CD4-positive, alpha-beta T cell treated with Interferon alpha-2 for 1 hour (primary cell): ENCODE results near the gene RASGEF1B.

Experiments
- DNase-seq, 2 donors: peaks; one replicate each; pipeline ENCODE4 v3.0.0-alpha.2; 2020 to 2022

RASGEF1B gene

DNA sequence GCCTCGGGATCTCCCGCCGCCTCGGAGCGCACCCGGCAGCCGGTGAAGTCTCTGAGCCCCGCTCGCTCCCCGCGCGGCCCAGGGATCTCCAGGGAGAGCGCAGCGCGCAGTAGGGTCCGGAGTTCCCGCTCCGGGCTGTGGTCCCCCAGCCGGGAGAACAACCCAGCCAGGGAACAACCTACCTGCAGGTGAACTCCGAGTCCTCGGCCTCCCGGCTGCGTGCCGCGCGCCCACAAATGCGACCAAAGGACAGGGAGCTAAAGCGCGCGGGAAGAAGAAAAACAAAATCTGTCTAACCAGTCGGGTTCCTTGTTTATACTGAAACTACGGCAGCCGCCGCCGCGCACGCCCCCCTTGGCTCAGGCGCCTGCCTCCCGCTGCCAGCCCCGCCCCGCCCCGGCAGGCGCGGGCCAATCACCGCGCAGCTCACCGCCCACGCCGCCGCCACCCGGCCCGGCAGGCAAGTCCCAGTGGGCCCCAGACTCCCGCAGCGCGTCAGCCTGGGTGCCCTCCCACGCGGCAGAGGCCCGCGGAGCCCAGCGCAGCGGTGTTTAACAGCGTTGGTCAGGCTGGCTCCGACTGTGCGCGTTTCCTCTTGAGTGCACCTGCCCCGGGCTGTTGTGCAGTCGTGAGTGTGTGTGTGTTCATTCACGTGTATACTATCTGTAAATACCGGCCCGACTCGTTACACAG, at the start of gene RASGEF1B:
Gene RASGEF1B (minus strand): TSS at position 320 of the 693 bp plus-strand sequence. CDS start 12,399 bp downstream, outside the sequence.
- DNase-seq: peak; percentile 96

DNA sequence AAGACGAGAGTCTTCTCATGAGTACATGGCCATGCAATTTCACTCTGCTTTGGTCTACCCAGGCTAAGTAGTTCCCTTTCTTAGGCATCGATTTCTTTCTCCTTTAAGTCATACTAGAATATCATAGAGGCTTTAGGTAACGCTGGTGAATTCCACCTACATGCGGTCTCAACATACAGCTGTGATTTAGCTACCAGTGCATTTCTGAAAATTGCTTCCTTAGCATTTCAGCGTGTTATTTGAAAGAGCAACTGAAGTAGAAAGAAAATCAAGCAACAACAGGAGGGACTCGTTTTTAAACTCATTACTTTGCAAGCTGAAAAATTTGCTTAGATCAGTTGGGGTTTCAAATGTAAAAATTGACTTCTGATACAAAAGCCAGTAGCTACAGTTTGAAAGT, 48.1 kb upstream of the RASGEF1B start:
- no peak for DNase-seq

DNA sequence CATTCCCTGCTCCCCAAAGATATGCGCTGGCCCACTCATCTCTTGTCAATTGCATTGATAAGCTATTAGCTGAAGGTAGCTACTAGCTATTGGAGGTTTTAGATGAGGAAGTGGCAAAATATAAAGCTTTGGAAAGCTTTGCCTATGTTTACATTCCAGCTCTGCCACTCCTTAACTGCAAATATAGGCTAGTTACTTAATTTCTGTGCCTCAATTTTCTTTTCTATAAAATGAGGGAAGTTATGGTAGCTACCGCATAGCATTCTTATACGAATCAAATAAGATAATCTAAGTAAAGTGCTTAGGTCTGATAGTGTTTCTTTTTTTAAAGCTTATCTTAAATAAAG, 47.7 kb upstream of the RASGEF1B start:
- DNase-seq: no peak

DNA sequence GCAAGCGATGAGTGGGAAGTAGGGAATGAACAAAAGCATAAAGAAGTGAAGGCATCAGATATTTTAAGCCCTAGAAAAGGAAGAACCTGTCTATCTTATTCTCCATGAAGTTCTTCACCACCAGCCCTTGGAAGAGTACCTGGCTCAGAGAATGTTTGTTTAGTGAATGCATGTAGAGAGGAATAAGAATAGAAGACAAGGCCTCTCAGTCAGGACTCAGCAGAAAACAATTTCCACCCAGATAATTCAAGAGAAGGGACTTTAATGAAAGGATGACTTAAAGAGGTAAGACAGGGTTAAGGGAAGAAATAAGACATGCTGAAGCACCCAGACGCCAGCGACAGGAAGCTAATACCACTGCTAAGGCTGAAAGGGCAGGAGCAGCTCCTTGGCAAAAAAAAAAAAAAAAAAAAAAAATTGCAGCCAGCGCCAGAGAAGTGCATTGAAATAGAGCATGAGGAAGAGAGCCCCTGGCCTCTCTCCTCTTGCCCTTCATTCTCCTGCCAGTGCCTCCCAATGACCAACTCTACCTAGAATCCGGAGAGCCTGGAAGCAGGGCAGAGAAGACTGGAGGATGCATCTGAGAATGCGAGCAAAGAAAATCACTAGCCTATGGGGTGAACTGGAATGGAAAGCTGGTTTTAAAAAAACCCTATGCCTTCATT, 47.2 kb upstream of the RASGEF1B start:
- DNase-seq: no peak

DNA sequence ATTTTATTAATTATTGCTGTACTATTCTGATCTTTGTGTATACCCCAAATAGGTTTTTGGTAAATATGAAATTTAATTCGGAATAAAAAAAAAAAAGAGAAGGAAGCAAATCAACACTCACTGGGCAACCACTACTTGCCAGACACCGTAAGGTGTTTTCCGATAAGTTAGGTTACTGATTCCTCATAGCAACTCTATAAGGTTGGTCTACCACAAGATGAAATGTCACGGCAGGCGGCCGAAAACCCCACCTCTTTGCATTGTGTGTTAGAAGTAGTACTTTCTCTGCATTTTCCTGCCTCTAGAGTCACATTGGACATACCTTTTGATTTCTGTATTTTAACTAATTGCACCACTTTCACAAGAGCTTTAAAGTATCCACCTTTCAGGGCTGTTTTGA, 44.5 kb upstream of the RASGEF1B start:
- DNase-seq: peak in 1 of 2 donors; percentile 15

DNA sequence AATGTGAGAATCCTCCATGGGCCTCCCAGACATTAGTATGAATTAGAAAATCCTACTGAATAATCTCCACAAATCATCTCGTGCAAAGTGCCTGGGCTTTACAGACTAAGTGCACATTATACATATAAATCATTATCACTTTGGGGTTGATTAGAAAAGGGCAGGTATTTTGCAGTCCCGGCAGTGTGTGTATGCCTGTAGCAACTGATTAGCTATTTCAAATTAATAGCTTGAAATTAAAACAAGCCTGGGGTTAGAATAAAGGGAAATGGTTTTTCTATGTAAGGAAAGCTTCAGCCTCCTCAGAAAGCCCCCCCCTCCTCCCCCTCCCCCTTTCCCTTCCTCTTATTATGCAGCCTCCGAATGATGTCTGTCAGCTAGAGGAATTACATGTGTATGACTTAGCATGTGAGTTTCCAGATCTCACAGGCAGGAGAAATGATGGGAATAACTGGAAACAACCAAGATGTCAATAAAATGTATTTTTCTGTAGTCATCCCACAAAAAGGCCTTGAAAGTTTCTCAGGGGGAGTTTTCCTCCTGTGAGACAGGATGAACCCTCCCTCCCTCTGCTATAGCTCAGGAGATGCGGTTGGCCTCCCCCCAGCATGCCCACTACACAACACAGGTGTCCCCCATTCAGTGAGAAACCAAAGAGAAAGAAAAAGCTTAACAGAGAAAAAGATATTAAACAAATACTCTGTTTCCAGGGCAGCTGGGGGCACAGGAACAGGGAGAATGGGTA, 41.2 kb upstream of the RASGEF1B start:
- DNase-seq: peak in 1 of 2 donors; percentile 50

DNA sequence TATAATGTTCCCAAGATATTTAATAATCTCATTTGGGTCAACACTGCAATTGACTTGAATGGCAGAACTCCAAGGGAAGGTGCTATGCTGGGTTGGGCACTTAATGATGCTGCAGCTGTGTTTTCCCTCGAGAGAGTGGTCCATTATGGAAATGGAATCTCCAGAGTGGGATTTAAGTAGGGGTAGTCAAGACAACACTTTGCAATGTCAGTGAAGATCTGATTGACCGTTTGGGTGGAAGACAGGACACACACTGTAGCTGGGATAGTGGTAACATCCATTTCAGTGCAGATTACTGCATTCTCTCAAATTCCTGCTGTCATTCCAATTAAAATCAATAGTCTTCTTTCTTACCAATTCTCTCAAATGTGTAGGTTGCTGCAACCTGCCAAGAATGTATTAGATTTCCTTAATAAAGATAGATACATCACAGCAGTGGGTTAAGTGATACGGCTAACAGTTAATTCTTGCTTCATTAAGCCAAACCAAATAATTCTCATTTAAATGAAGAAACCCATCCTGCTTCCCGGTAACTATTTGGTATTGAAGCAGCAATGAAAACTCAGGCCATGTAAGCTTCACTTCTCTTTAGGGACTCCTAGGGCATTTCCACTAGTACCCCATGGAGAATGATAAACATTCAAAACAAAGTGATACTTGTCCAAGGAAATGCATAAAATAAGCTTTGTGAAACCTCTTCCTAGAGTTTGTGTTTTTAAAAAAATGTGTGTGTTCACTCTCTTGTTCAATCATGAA, 40.5 kb upstream of the RASGEF1B start:
- no peak for DNase-seq

DNA sequence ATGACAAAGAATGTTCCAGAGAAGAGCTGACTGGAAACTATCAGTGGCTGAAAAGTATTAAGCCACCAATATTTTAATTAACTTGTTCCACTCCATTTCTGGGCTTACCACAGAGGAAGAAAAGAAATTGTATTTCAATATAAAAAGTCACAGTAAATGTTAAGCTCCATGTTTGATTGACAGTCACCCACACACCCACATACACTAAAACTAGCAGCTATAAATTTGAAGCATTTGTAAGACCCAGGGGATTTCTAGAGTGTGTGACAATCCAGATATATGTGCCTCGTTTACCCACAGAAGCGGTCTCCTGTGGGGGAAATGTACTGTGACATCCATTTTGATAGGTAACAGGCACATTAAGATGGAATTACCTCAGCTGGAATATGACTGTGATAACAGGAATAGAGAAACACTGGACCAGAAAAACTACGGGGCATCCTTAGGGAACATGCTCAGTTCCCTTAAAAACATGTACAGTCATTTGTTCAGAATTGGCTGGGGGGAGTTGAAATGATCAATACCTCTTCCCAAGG, 39.0 kb upstream of the RASGEF1B start:
- DNase-seq: no peak

DNA sequence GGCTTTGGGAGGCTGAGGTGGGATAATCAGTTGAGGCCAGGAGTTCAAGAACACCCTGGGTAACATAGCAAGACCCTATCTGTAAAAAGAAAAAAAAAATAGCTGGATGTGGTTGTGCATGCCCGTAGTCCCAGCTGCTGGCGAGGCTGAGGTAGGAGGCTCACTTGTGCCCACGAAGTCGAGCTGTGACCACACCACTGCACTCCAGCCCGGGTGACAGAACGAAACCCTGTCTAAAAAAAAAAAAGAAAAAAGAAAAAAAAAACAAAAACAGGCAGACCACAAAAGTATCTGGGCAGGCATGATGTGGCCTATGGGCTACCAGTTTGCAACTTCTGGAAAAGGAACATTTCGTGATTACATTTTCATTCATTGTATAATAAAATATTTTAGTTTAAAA, 38.1 kb upstream of the RASGEF1B start:
- DNase-seq: peak in 1 of 2 donors; percentile 32

DNA sequence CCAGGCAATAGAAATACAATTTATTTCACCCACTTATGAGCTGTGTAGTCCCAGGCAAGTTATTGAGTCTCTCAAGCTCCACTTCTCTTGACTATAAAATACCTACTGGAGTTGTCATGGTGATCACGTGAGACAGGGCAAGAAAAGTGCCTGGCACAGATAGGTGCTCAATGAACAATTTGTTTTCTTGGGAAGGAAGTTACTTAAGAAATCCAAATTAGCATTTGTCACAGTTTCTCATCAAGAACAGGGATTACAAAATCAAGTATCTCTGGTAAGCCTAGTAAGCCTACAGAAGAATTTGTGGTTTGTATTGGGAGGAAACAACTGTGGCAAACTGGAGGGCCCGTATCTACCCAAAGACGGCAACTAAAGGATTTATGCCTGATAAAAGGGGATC, 37.5 kb upstream of the RASGEF1B start:
- DNase-seq: peak in 1 of 2 donors; percentile 36

DNA sequence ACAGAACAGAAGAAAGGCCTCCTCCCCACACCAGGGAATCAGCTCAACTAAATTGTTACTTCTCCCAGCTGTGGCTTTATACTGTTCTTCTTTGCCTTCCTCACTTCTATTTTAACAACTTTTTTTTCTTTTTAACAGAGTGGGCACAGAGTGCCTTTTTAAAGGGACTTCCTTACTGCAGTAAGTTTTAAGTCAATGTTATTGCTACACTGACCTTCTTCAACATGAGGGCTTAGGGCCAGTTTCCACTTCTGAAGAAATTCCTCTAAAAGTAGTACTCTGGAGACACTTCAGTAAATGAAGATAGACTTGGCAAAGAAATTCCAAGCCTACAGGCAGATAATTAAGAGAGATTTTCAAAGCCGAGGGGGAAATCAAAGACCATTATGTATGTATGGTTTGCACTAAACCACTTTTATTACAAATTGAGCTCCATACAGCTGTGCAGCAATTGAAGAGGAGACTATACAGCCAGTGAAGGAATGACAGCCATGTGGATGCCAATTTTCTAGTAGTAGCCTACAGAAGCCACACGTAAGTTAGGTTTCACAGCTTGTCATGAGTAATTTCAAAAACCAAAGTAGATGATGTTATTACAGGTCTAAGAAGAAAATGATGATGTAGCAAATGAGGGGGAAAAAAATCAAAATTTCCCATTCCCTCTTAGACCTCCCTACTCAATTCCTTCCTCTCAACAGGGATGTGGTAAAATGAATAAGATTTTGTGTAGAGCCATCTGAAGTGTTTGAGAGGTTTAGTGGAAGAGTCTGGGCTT, 36.9 kb upstream of the RASGEF1B start:
- no peak for DNase-seq

DNA sequence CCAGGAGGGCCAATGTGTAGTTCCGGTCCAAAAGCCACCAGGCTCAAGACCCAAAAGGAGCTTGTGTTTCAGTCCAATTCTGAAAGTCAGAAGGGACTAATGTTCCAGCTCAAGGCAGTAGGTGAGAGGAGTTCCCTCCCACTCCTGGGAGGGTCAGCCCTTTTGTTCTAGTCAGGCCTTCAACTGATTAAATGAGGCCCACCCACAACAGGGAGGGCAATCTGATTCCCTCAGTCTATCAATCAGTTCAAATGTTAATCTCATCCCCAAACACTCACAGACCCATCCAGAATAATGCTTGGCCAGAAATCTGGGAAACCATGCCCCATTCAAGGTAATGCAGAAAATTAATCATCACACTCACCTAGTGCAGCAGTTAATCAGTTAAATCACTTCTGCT, 35.8 kb upstream of the RASGEF1B start:
- no peak for DNase-seq

DNA sequence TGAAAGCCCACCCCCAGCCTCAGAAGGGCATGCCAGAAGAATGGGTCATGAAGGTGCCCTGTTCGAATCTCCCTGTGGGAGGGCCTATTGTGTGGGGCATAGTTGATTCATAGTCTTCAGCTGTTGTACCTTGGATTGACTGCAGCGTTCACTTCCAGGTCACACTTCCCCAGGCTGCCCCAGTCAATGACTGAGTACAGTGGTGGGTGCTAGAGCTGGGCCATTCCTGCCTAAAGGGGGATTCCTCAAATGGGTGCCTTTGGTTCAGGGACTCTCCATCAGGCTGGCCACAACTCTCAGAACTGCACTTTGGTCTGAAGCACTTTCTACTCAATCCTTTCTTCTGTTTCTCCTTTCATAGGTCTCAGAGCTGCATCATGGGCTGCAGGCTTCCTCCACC, 35.0 kb upstream of the RASGEF1B start:
- DNase-seq: no peak

DNA sequence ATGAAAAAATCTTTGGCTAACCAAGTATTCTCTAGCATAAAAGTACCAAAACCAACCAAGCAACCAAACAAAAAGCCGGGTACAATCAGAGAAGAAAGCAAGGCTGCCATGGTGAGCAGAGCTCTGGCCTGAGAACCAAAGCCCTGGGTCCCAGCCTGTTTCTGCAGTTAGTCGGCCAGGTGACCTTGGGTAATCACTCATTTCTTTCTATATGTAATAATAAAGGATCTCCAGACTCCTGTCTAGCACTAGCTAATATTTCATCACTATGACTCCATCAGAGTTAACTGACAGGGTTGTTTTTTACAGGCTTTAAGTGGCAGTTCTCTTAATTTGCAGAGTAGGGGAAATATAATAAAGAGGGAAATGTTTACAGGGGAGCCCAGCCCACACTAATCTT, 34.0 kb upstream of the RASGEF1B start:
- DNase-seq: no peak

DNA sequence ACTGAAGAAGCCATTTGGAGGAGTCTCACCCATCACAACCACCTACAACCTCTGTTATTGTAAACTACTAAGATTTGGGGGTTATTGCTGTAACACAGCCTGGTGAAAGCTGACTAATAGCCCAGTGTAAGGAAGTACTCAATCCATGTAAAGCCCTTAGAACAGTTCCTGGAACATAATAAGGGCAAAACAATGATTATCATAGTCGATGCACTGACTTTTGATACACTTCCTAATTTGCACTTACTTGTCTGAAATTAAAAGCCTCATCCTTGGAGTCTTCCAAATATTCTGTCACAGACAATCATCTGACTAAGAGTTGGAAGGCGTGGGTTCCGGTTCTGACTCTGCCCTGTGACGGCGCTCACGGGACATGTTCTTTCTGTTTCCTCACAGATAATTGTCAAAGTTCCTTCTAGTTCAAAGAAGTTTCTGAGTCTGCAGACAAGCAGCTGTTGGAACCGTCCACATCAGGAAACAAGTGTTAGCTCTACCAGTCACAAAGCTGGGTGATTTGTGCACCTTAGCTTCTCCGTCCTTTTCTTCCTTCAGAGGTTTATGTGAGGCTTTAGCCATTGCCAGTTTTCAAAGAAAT, 33.4 kb upstream of the RASGEF1B start:
- DNase-seq: peak; percentile 75 to 83

DNA sequence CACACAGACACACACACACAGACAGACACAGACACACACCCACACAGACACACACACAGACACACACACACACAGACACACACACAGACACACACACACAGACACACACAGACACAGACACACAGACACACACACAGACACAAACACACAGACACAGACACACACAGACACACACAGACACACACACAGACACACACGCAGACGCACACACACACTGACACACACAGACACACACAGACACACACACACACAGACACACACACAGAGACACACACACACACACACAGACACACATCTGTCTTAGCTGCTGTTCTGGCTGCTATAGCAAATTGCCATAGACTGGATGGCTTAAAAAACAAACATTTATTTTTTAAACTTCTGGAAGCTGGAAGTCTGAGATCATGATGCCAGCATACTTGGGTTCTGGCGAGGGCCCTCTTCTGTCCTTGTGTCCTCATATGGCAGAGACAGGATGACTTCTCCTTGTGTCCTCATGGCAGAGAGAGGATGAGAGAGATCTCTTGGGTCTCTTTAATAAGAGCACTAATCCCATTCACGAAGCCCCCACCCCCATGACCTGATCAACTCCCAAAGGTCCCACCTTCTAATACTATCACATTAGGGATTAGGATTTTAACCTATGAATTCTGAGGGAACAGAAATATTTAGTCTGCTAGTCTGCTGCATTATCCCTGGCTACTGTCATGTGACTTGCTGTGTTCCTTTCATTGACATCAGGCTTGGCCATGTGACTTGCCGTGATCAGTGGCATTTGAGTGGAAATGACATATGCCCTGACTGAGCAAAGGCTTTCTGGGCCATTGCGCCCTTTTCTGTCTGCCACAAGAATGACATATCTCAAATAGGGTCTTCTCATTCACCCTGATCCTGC, 32.7 kb upstream of the RASGEF1B start:
- DNase-seq: peak; percentile 42 to 50

DNA sequence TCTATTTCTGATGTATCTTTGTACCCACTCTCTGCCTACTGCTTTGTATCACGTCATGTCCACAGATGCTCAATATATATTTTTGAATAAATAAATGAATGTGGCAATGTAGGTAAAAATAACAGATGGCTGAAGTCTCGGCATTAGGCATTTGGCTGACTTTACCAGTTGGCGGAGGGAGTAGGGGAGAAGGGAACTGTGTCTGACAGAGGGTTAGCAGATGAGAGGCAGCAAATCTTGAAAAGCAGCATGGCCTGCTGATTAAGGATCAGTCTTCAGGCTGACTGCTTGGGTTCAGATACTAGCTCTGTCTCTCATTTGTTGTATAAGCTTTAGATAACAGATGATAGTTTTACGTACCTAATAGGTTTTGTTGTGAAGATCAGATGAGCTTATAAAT, 31.9 kb upstream of the RASGEF1B start:
- no peak for DNase-seq

DNA sequence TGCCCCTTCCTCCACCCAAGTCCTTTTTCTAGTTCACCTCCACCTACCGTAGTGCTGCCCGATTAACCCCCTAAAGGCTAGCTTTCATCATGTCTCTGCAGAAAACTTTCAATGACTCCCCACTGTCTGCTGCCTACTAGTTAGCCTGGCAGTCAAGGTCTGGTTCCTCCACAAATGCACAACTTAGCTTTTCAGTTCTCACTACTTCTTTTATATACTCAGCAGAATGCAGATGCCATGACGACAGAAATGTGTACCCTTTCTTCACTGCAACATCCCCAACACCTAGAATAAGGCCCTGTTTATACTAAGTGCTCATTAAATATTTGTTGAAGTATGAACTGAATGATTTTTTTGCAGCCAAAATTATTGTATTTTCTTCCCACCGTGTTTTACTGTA, 30.9 kb upstream of the RASGEF1B start:
- no peak for DNase-seq

DNA sequence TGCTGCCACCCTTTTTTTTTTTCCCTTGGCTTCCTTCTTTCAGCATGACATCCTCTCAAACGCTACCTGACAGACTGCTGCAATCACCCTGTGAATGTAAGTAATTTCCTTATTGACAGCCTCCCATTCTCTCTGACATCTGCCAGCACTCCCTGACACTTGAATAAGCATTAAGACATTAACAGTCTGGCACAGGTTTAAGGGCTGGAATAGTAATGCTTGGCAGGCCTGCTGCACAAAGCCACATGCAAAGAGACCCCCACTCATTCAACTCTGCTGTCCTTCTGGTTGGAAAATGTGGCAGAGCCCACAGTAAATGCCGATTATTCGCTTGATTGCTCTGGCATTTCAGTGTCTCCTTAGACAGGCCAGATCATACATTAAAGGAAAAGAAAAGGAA, 28.1 kb upstream of the RASGEF1B start:
- no peak for DNase-seq

DNA sequence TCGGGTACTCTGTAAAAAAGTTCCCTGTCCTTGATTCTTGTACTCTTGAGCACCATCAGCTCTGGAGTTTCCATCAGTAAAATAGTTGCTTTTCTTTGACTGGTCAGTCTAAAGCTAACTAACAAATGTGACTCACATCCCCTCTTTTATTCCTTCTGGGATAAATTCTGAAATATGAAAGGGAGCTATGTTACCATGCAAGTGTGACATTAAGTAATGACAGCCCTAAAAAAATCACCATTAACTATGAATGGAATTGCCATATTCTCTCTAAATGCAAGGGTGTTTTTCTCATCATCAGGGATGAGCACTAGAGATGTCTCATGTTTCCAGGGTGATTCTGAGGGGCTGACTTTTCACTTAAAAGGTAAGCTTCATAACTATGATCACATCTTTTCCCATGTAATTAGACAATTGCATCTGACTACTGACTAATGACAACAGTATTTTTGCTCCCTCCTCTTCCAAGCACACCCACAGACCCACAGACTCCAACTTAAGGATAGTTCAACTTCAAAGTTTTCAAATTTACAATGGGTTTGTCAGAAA, 26.9 kb upstream of the RASGEF1B start:
- DNase-seq: no peak
